Uterus (tissue), 2 donors: ENCODE data around the gene GREM1.

Experiments used
- CTCF ChIP-seq, 4 experiments: fragments of 200-600 bp in 2 of 4; fragments of 450-650 bp in 2 of 4; sonication (generic) in 2 of 4; IDR thresholded peaks; one replicate each; pipeline ENCODE4 v1.5.1; 2016 to 2019; ENCODE audit warnings: antibody characterized with exemption in 4 of 4, mild to moderate bottlenecking in 2 of 4, moderate library complexity in 1 of 4
- POLR2A ChIP-seq, 2 donors: fragments of 450-650 bp; IDR thresholded peaks; one replicate each; pipeline ENCODE4 v1.6.1; 2016; ENCODE audit warnings: antibody characterized with exemption in 2 of 2, mild to moderate bottlenecking in 1 of 2, moderate library complexity in 1 of 2

- no peak for TF ChIP-seq CTCF (IDR thresholded peaks at IDR 0.05)
- TF ChIP-seq POLR2A (IDR thresholded peaks at IDR 0.05), result no peak
Measured at GRCh38 chr15:32790352-32790999, 72.7 kb downstream of the GREM1 start.
